MM.1S (cell line): ENCODE results near the gene KANSL2.

Experiments
- DNase-seq: peaks from one replicate; pipeline ENCODE4 v3.0.0-alpha.2; 2015
- H2AFZ ChIP-seq: fragments of 300-600 bp; sonication (generic); 2 replicates; pipeline ENCODE4 v1.6.0; 2016; ENCODE audit warnings: antibody characterized with exemption, low read length
- H3F3A ChIP-seq: fragments of 300-600 bp; sonication (generic); 2 replicates; pipeline ENCODE4 v1.6.1; 2016; ENCODE audit warnings: mild to moderate bottlenecking, antibody characterized with exemption, low read length, moderate library complexity, mixed read lengths; ENCODE audit not compliant: insufficient read depth
- H3K27ac ChIP-seq: fragments of 300-600 bp; sonication (generic); 2 replicates; pipeline ENCODE4 v1.5.1; 2016; ENCODE audit warnings: mild to moderate bottlenecking, low read length
- H3K27me3 ChIP-seq: fragments of 300-600 bp; sonication (generic); replicated peaks from 2 replicates; pipeline ENCODE4 v1.6.0; 2016; ENCODE audit warnings: low read length; ENCODE audit not compliant: insufficient read depth
- H3K36me3 ChIP-seq: fragments of 300-600 bp; sonication (generic); replicated peaks from 2 replicates; pipeline ENCODE4 v1.6.1; 2016; ENCODE audit warnings: mild to moderate bottlenecking, low read length, mixed read lengths; ENCODE audit not compliant: insufficient read depth
- H3K4me1 ChIP-seq: fragments of 300-600 bp; sonication (generic); 2 replicates; pipeline ENCODE4 v1.6.1; 2016; ENCODE audit warnings: low read length, mixed read lengths
- H3K4me2 ChIP-seq: fragments of 300-600 bp; sonication (generic); 2 replicates; pipeline ENCODE4 v1.6.0; 2016; ENCODE audit warnings: low read depth, low read length
- H3K4me3 ChIP-seq: fragments of 300-600 bp; sonication (generic); 2 replicates; pipeline ENCODE4 v1.5.1; 2016; ENCODE audit warnings: low read length, mixed read lengths
- H3K79me2 ChIP-seq: fragments of 300-600 bp; sonication (generic); 2 replicates; pipeline ENCODE4 v1.6.1; 2016; ENCODE audit warnings: mixed run types, low read length, mixed read lengths
- H3K9ac ChIP-seq: fragments of 300-600 bp; sonication (generic); 2 replicates; pipeline ENCODE4 v1.6.1; 2016; ENCODE audit warnings: low read length, mixed read lengths
- H3K9me2 ChIP-seq: fragments of 300-600 bp; sonication (generic); replicated peaks from 2 replicates; pipeline ENCODE4 v1.6.1; 2016; ENCODE audit warnings: mild to moderate bottlenecking, low read length, mixed read lengths; ENCODE audit not compliant: insufficient read depth
- H3K9me3 ChIP-seq: fragments of 300-600 bp; sonication (generic); replicated peaks from 2 replicates; pipeline ENCODE4 v1.6.1; 2016; ENCODE audit warnings: mild to moderate bottlenecking, low read length, mixed read lengths; ENCODE audit not compliant: insufficient read depth
- H4K20me1 ChIP-seq: fragments of 300-600 bp; sonication (generic); 2 replicates; pipeline ENCODE4 v1.6.1; 2016; ENCODE audit warnings: mild to moderate bottlenecking, low read length, moderate library complexity, mixed read lengths; ENCODE audit not compliant: insufficient read depth
- EZH2 ChIP-seq: fragments of 300-600 bp; sonication (generic); optimal IDR thresholded peaks from 2 replicates; pipeline ENCODE3; 2017; ENCODE audit warnings: low read depth, mild to moderate bottlenecking, antibody characterized with exemption, low read length, mixed read lengths
- EZH2phosphoT487 ChIP-seq: fragments of 300-600 bp; sonication (generic); IDR thresholded peaks from 2 replicates; pipeline ENCODE4 v1.6.1; 2018; ENCODE audit warnings: antibody characterized with exemption, low read length
- TF ChIP-seq, protein P1 (sequence below): fragments of 300-600 bp; sonication (generic); IDR thresholded peaks from 2 replicates; pipeline ENCODE4 v1.5.1; 2016; ENCODE audit warnings: antibody characterized with exemption, low read length, mixed read lengths

Gene KANSL2

DNA sequence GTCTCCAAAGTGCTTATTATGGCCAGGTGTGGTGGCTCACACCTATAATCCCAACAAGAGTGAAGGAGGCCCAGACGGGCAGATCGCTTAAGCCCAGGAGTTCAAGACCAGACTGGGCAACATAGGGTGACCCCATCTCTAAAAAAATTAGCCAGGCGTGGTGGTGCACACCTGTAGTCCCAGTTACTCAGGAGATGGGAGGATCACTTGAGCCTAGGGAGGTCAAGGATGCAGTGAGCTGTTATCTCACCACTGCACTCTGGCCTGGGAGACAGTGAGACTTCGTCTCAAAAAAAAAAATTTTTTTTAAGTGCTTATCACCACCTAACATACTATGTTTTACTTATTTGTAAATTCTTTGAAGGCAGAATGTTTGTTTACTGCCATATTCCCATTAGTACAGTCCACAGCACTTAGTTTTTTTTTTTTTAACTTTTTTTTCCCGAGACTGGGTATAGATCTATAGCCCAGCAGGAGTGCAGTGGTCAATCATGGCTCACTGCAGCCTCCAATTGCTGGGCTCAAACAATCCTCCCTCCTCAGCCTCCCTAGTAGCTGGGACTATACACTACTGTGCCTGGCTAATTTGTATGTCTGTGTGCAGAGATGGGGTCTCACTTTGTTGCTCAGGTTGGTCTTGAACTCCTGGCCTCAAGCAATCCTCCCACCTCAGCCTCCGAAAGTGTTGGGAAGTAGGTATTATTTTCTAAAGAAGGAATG, 4.7 kb upstream of the KANSL2 start:
- no peaks in the 10 kb centered on the region for H3K9me2 ChIP-seq
- no peak for DNase-seq

DNA sequence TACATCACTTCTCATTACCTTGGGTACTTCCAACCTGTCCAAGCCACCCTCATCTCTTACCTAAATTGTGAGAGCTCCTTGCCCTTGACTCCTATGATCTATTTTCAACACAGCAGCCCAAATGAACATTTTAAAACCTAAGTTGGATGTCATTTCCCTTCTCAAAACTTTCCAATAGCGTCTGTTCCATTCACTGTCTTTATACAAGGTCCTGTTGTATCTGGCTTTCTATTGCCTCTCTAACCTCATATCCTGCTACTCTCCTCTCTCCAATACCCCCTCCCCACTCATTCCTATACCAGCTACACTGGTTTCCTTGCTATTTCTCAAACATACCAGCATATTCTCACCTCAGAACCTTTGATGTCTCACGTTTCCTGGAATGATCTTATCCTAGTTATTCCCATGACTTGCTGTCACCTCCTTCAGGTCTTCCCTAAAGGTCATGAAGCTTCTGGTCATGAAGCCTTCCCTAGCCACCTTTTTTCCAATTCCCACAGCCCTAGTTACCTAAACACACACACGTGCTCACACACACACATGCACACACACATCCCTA, 4.1 kb upstream of the KANSL2 start:
- no peaks in the 10 kb centered on the region for H4K20me1 ChIP-seq
- no peak overlapping the region for H2AFZ ChIP-seq
- H3F3A ChIP-seq: no peaks in the 10 kb centered on the region
- no peak overlapping the region for H3K4me3 ChIP-seq
- peaks cover 3% of the 10 kb centered on the region; the same call in 1 of the 2 replicates for H3K36me3 ChIP-seq
- H3K4me1 ChIP-seq: no peaks in the 10 kb centered on the region
- peaks cover 21% of the 10 kb centered on the region for H3K79me2 ChIP-seq
- no peak for DNase-seq
- TF ChIP-seq EZH2 (no peak), EZH2phosphoT487 (no peak)
- TF ChIP-seq, protein P1, sequence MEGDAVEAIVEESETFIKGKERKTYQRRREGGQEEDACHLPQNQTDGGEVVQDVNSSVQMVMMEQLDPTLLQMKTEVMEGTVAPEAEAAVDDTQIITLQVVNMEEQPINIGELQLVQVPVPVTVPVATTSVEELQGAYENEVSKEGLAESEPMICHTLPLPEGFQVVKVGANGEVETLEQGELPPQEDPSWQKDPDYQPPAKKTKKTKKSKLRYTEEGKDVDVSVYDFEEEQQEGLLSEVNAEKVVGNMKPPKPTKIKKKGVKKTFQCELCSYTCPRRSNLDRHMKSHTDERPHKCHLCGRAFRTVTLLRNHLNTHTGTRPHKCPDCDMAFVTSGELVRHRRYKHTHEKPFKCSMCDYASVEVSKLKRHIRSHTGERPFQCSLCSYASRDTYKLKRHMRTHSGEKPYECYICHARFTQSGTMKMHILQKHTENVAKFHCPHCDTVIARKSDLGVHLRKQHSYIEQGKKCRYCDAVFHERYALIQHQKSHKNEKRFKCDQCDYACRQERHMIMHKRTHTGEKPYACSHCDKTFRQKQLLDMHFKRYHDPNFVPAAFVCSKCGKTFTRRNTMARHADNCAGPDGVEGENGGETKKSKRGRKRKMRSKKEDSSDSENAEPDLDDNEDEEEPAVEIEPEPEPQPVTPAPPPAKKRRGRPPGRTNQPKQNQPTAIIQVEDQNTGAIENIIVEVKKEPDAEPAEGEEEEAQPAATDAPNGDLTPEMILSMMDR: no peak
- H3K9ac ChIP-seq: no peak overlapping the region
- H3K4me2 ChIP-seq: no peak overlapping the region
- no peaks in the 10 kb centered on the region for H3K9me3 ChIP-seq
- no peak overlapping the region for H3K27ac ChIP-seq
- H3K27me3 ChIP-seq: no peaks in the 10 kb centered on the region
- no peaks in the 10 kb centered on the region for H3K9me2 ChIP-seq

More for the DNA sequence above, 4.7 kb upstream of the KANSL2 start:
- Histone ChIP-seq H4K20me1 (no peaks in the 10 kb centered on the region), H2AFZ (no peak overlapping the region), H3K36me3 (peaks cover 3% of the 10 kb centered on the region; the same call in 1 of the 2 replicates), H3K4me2 (no peak overlapping the region), H3K4me1 (no peaks in the 10 kb centered on the region), H3K79me2 (peaks cover 21% of the 10 kb centered on the region), H3K9ac (no peak overlapping the region), H3K27me3 (no peaks in the 10 kb centered on the region), H3F3A (no peaks in the 10 kb centered on the region), H3K9me3 (no peaks in the 10 kb centered on the region), H3K27ac (no peak overlapping the region), H3K4me3 (no peak overlapping the region)
- TF ChIP-seq, protein P1: no peak
- no peak for TF ChIP-seq EZH2
- TF ChIP-seq EZH2phosphoT487: no peak

DNA sequence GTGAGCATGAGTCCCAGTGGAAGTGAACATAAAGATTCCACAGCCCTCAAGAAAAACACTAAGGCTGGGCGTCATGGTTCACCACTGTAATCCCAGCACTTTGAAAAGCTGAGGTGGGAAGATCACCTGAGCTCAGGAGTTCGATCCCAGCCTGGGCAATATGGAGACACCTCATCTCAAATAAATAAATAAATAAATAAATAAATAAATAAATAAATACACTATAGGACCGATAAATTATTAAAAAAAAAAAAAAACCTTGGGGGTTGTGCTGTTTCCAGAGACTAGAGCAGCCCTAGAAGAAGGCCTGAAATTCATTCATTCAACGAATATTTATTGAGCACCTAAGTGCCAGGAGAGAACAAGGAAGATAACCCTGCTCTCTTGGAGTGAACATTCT, 1.5 kb upstream of the KANSL2 start:
- peaks cover 14% of the 10 kb centered on the region; the same call in 1 of the 2 replicates for H3K36me3 ChIP-seq
- H2AFZ ChIP-seq: no peak overlapping the region
- no peak overlapping the region for H3K9ac ChIP-seq
- TF ChIP-seq EZH2 (no peak), EZH2phosphoT487 (no peak)
- TF ChIP-seq, protein P1: no peak
- H3K4me3 ChIP-seq: no peak overlapping the region
- H4K20me1 ChIP-seq: no peaks in the 10 kb centered on the region
- H3K9me2 ChIP-seq: no peaks in the 10 kb centered on the region
- peaks cover 35% of the 10 kb centered on the region for H3K79me2 ChIP-seq
- peaks cover 21% of the 10 kb centered on the region for H3K4me1 ChIP-seq
- no peaks in the 10 kb centered on the region for H3K9me3 ChIP-seq
- H3K27me3 ChIP-seq: no peaks in the 10 kb centered on the region
- H3K27ac ChIP-seq: no peak overlapping the region
- no peak for DNase-seq
- H3K4me2 ChIP-seq: no peak overlapping the region
- no peaks in the 10 kb centered on the region for H3F3A ChIP-seq
